GM18520 (cell line): ENCODE data around the gene RGS9BP.
"Not testable (repeated sequence)": the region's sequence is repeated elsewhere in the genome, so short reads cannot be mapped to it uniquely, and the experiment has no call there.

Experiments used
- ATAC-seq: cut with Tn5 transposase; IDR thresholded peaks from one replicate; pipeline ENCODE4 v1.9.1; 2021; ENCODE audit not compliant: unreplicated experiment

The RGS9BP gene

GRCh38 chr19:32675720-32676185, at the start of gene RGS9BP:
TSS of gene RGS9BP (plus strand) at chr19:32675848. CDS start at chr19:32676264, 416 bp downstream.
- ATAC-seq, result no peak

- no peak for ATAC-seq
Measured at GRCh38 chr19:32626969-32627368, 48.7 kb upstream of the RGS9BP start.

- ATAC-seq, result no peak
Measured at GRCh38 chr19:32627714-32628270, 47.9 kb upstream of the RGS9BP start.

GRCh38 chr19:32630338-32630737, 45.3 kb upstream of the RGS9BP start:
- no peak for ATAC-seq

GRCh38 chr19:32631381-32631780, 44.3 kb upstream of the RGS9BP start:
- no peak for ATAC-seq

GRCh38 chr19:32637480-32637879, 38.2 kb upstream of the RGS9BP start:
- no peak for ATAC-seq

- no peak for ATAC-seq
Measured at GRCh38 chr19:32638625-32639024, 37.0 kb upstream of the RGS9BP start.

GRCh38 chr19:32642771-32643170, 32.9 kb upstream of the RGS9BP start:
- ATAC-seq, result no peak

GRCh38 chr19:32646556-32646955, 29.1 kb upstream of the RGS9BP start:
- no peak for ATAC-seq

- no peak for ATAC-seq
Measured at GRCh38 chr19:32647361-32647760, 28.3 kb upstream of the RGS9BP start.

- no peak for ATAC-seq
Measured at GRCh38 chr19:32649751-32650150, 25.9 kb upstream of the RGS9BP start.

- no peak for ATAC-seq
Measured at GRCh38 chr19:32650671-32651070, 25.0 kb upstream of the RGS9BP start.

- no peak for ATAC-seq
Measured at GRCh38 chr19:32651729-32652140, 23.9 kb upstream of the RGS9BP start.

GRCh38 chr19:32652331-32652730, 23.3 kb upstream of the RGS9BP start:
- not testable (repeated sequence) for ATAC-seq

GRCh38 chr19:32652894-32653598, 22.6 kb upstream of the RGS9BP start:
- ATAC-seq, result no peak

GRCh38 chr19:32653599-32653915, 22.1 kb upstream of the RGS9BP start:
- ATAC-seq, result no peak

- ATAC-seq, result not testable (repeated sequence)
Measured at GRCh38 chr19:32656379-32656778, 19.3 kb upstream of the RGS9BP start.

- no peak for ATAC-seq
Measured at GRCh38 chr19:32658075-32658474, 17.6 kb upstream of the RGS9BP start.

GRCh38 chr19:32658527-32658926, 17.1 kb upstream of the RGS9BP start:
- ATAC-seq, result no peak

GRCh38 chr19:32661318-32661717, 14.3 kb upstream of the RGS9BP start:
- ATAC-seq, result no peak

GRCh38 chr19:32662186-32662585, 13.5 kb upstream of the RGS9BP start:
- no peak for ATAC-seq

GRCh38 chr19:32666084-32666483, 9.6 kb upstream of the RGS9BP start:
- ATAC-seq, result no peak

- ATAC-seq, result no peak
Measured at GRCh38 chr19:32669310-32669709, 6.3 kb upstream of the RGS9BP start.
